Astrocyte (in vitro differentiated cells and primary cell): ENCODE data around the gene COA1. TPM values are rescaled to one million over a fixed set of nuclear protein-coding genes. Genes with fewer than 3 reads are reported as not detected.

Experiments used
- DNase-seq: peaks from one replicate; pipeline ENCODE4 v3.0.0-alpha.2; 2010; ENCODE audit warnings: low read depth
- FAIRE-seq: peaks from 2 replicates; lab custom pipeline; 2011; peaks lifted over from hg19 to GRCh38; lab: Jason Lieb, UNC
- H2AFZ ChIP-seq: 2 replicates; pipeline ENCODE4 v1.6.0; 2012; ENCODE audit warnings: low read depth, low read length, inconsistent platforms
- H3K27ac ChIP-seq: 2 replicates; pipeline ENCODE4 v1.5.1; 2011; ENCODE audit warnings: low read depth, low read length, inconsistent platforms
- H3K27me3 ChIP-seq: 2 replicates; pipeline ENCODE4 v1.6.0; 2011; ENCODE audit warnings: low read length, inconsistent platforms; ENCODE audit not compliant: insufficient read depth
- H3K36me3 ChIP-seq: 2 replicates; pipeline ENCODE4 v1.5.1; 2011; ENCODE audit warnings: low read length, inconsistent platforms; ENCODE audit not compliant: insufficient read depth
- H3K4me1 ChIP-seq: 2 replicates; pipeline ENCODE4 v1.5.1; 2011; ENCODE audit warnings: low read length, inconsistent platforms; ENCODE audit not compliant: insufficient read depth
- H3K4me2 ChIP-seq: 2 replicates; pipeline ENCODE4 v1.6.0; 2012; ENCODE audit warnings: low read length, inconsistent platforms
- H3K4me3 ChIP-seq: 2 replicates; pipeline ENCODE4 v1.5.1; 2011; ENCODE audit warnings: low read depth, mild to moderate bottlenecking, low read length, inconsistent platforms; ENCODE audit not compliant: insufficient read depth
- H3K79me2 ChIP-seq: 2 replicates; pipeline ENCODE4 v1.6.0; 2012; ENCODE audit warnings: mild to moderate bottlenecking, low read length, inconsistent platforms; ENCODE audit not compliant: insufficient read depth
- H3K9ac ChIP-seq: 2 replicates; pipeline ENCODE4 v1.6.0; 2012; ENCODE audit warnings: mild to moderate bottlenecking, low read length, inconsistent platforms
- H3K9me3 ChIP-seq: 2 replicates; pipeline ENCODE4 v1.5.1; 2012; ENCODE audit warnings: low read depth, mild to moderate bottlenecking, low read length, inconsistent platforms; ENCODE audit not compliant: insufficient read depth
- H4K20me1 ChIP-seq: 2 replicates; pipeline ENCODE4 v1.6.0; 2012; ENCODE audit warnings: low read length, inconsistent platforms; ENCODE audit not compliant: insufficient read depth
- H3K27ac Mint-ChIP-seq: one replicate; pipeline ENCODE4 v1.8.0; 2021; ENCODE audit warnings: mild to moderate bottlenecking, mixed read lengths; ENCODE audit not compliant: unreplicated experiment
- H3K27me3 Mint-ChIP-seq: one replicate; pipeline ENCODE4 v1.8.0; 2021; ENCODE audit warnings: low read depth, mixed read lengths; ENCODE audit not compliant: unreplicated experiment
- H3K36me3 Mint-ChIP-seq: one replicate; pipeline ENCODE4 v1.8.0; 2021; ENCODE audit warnings: low read depth, mixed read lengths; ENCODE audit not compliant: unreplicated experiment
- H3K4me1 Mint-ChIP-seq: one replicate; pipeline ENCODE4 v1.8.0; 2021; ENCODE audit warnings: low read depth, mixed read lengths; ENCODE audit not compliant: unreplicated experiment
- H3K4me3 Mint-ChIP-seq: one replicate; pipeline ENCODE4 v1.8.0; 2021; ENCODE audit warnings: mild to moderate bottlenecking, moderate library complexity, mixed read lengths; ENCODE audit not compliant: unreplicated experiment
- H3K9me3 Mint-ChIP-seq: one replicate; pipeline ENCODE4 v1.8.0; 2021; ENCODE audit warnings: mild to moderate bottlenecking, mixed read lengths; ENCODE audit not compliant: unreplicated experiment
- CTCF ChIP-seq: IDR thresholded peaks from 2 replicates; pipeline ENCODE4 v1.5.1; 2011; ENCODE audit warnings: low read depth, mild to moderate bottlenecking, inconsistent platforms, low read length, moderate library complexity; ENCODE audit not compliant: insufficient read depth
- EZH2 ChIP-seq: IDR thresholded peaks from 2 replicates; pipeline ENCODE4 v1.6.1; 2012; ENCODE audit warnings: mild to moderate bottlenecking, low read length, inconsistent platforms; ENCODE audit not compliant: insufficient read depth
- total RNA-seq: library from RNA; stranded (reverse); gene quantifications from 2 replicates; pipeline ENCODE4 v1.2.1, GENCODE V29; 2021

COA1 gene
- total RNA-seq, 1 donor from 2014 or later = 47.0 TPM

- H3K27me3 ChIP-seq = no peaks in the 10 kb centered on the region
- H4K20me1 ChIP-seq = no peaks in the 10 kb centered on the region
- peaks cover 16% of the 10 kb centered on the region for H3K36me3 Mint-ChIP-seq
- H3K9me3 Mint-ChIP-seq = no peaks in the 10 kb centered on the region
- H3K9ac ChIP-seq = no peak overlapping the region
- peaks cover 53% of the 10 kb centered on the region for H3K4me1 ChIP-seq
- no peak overlapping the region for H3K4me2 ChIP-seq
- H3K79me2 ChIP-seq = peaks cover 34% of the 10 kb centered on the region
- no peak overlapping the region for H3K27ac Mint-ChIP-seq
- H3K4me1 Mint-ChIP-seq = peaks cover 33% of the 10 kb centered on the region
- no peak overlapping the region for H3K4me3 Mint-ChIP-seq
- peaks cover 5% of the 10 kb centered on the region for H3K36me3 ChIP-seq
- no peak overlapping the region for H3K4me3 ChIP-seq
- no peak overlapping the region for H2AFZ ChIP-seq
- no peaks in the 10 kb centered on the region for H3K9me3 ChIP-seq
- H3K27me3 Mint-ChIP-seq = no peaks in the 10 kb centered on the region
- no peak for DNase-seq
- no peak overlapping the region for H3K27ac ChIP-seq
- TF ChIP-seq EZH2 (no peak), CTCF (no peak)
- no peak for FAIRE-seq
Observed at GRCh38 chr7:43643846-43644245, 85.5 kb downstream of the COA1 start.

- no peaks in the 10 kb centered on the region for H3K27me3 Mint-ChIP-seq
- FAIRE-seq (no peak), DNase-seq (no peak)
- no peak overlapping the region for H3K27ac ChIP-seq
- TF ChIP-seq EZH2 = no peak
- H3K9ac ChIP-seq = no peak overlapping the region
- H3K9me3 ChIP-seq = no peaks in the 10 kb centered on the region
- no peak overlapping the region for H3K4me2 ChIP-seq
- peaks cover 46% of the 10 kb centered on the region for H3K4me1 ChIP-seq
- H3K4me1 Mint-ChIP-seq = peaks cover 26% of the 10 kb centered on the region
- H3K4me3 Mint-ChIP-seq = no peak overlapping the region
- no peaks in the 10 kb centered on the region for H4K20me1 ChIP-seq
- H2AFZ ChIP-seq = no peak overlapping the region
- H3K4me3 ChIP-seq = no peak overlapping the region
- H3K36me3 Mint-ChIP-seq = peaks cover 16% of the 10 kb centered on the region
- peaks cover 36% of the 10 kb centered on the region for H3K79me2 ChIP-seq
- peaks cover 5% of the 10 kb centered on the region for H3K36me3 ChIP-seq
- H3K27me3 ChIP-seq = no peaks in the 10 kb centered on the region
- H3K9me3 Mint-ChIP-seq = no peaks in the 10 kb centered on the region
- H3K27ac Mint-ChIP-seq = no peak overlapping the region
Observed at GRCh38 chr7:43642897-43643630, 86.3 kb downstream of the COA1 start.

GRCh38 chr7:43640679-43641078 lies 88.6 kb downstream of the COA1 start:
- FAIRE-seq (no peak), DNase-seq (no peak)
- Mint-ChIP-seq H3K27ac (no peak overlapping the region), H3K36me3 (peaks cover 23% of the 10 kb centered on the region), H3K27me3 (no peaks in the 10 kb centered on the region), H3K4me1 (peaks cover 21% of the 10 kb centered on the region), H3K4me3 (no peak overlapping the region), H3K9me3 (no peaks in the 10 kb centered on the region)
- Histone ChIP-seq H3K79me2 (peaks cover 37% of the 10 kb centered on the region), H3K36me3 (peaks cover 14% of the 10 kb centered on the region), H3K4me3 (no peak overlapping the region), H3K4me2 (peak overlapping the region; percentile 67), H3K27ac (peak overlapping the region; percentile 92), H2AFZ (no peak overlapping the region), H3K9ac (peak overlapping the region; percentile 69), H4K20me1 (no peaks in the 10 kb centered on the region), H3K9me3 (no peaks in the 10 kb centered on the region), H3K27me3 (no peaks in the 10 kb centered on the region), H3K4me1 (peaks cover 43% of the 10 kb centered on the region)
- TF ChIP-seq EZH2 (no peak), CTCF (no peak)
